GM06990 (cell line): ENCODE results near the gene MICAL3.

Experiments used
- DNase-seq: peaks from one replicate; pipeline ENCODE4 v3.0.0-alpha.2; 2011; ENCODE audit not compliant: insufficient read length; ENCODE audit errors: extremely low read depth
- H3K27me3 ChIP-seq: replicated peaks from 2 replicates; pipeline ENCODE4 v1.6.0; 2011; ENCODE audit warnings: low read length; ENCODE audit not compliant: control insufficient read depth, insufficient read depth
- H3K36me3 ChIP-seq: 2 replicates; pipeline ENCODE4 v1.5.1; 2011; ENCODE audit warnings: low read length; ENCODE audit not compliant: control insufficient read depth, insufficient read depth
- H3K4me3 ChIP-seq: replicated peaks from 2 replicates; pipeline ENCODE4 v1.5.1; 2011; ENCODE audit warnings: low read depth, mild to moderate bottlenecking, control low read depth, low read length
- TF ChIP-seq, protein P1 (sequence below): IDR thresholded peaks from 2 replicates; pipeline ENCODE4 v1.5.1; 2011; ENCODE audit warnings: low read length, control low read depth, mild to moderate bottlenecking, inconsistent platforms; ENCODE audit not compliant: insufficient read depth, poor library complexity, severe bottlenecking

The MICAL3 gene

DNA sequence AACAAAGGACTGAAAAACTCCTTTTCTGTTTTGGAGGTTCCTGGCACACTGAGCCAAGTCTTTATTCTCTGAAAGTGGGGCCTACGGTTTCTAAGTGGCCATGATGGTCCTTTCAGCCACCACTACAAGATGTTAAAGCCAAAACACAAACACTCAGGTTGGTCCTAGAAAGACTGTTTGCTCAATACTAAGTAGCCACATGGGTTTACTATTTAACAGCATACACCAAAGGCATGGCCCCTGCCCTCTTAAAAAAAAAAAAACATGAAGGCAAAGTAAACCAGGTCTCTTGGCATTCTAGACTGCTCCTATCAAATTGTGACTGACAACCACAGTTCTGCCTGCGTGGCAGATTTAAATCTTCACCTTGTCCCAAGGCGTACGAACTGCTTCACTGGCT lies 126.5 kb downstream of the MICAL3 start:
- Histone ChIP-seq H3K27me3 (no peaks in the 10 kb centered on the region), H3K4me3 (no peak overlapping the region), H3K36me3 (no peaks in the 10 kb centered on the region; the same call in none of the 2 replicates)
- DNase-seq = no peak
- TF ChIP-seq, protein P1, sequence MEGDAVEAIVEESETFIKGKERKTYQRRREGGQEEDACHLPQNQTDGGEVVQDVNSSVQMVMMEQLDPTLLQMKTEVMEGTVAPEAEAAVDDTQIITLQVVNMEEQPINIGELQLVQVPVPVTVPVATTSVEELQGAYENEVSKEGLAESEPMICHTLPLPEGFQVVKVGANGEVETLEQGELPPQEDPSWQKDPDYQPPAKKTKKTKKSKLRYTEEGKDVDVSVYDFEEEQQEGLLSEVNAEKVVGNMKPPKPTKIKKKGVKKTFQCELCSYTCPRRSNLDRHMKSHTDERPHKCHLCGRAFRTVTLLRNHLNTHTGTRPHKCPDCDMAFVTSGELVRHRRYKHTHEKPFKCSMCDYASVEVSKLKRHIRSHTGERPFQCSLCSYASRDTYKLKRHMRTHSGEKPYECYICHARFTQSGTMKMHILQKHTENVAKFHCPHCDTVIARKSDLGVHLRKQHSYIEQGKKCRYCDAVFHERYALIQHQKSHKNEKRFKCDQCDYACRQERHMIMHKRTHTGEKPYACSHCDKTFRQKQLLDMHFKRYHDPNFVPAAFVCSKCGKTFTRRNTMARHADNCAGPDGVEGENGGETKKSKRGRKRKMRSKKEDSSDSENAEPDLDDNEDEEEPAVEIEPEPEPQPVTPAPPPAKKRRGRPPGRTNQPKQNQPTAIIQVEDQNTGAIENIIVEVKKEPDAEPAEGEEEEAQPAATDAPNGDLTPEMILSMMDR = no peak

DNA sequence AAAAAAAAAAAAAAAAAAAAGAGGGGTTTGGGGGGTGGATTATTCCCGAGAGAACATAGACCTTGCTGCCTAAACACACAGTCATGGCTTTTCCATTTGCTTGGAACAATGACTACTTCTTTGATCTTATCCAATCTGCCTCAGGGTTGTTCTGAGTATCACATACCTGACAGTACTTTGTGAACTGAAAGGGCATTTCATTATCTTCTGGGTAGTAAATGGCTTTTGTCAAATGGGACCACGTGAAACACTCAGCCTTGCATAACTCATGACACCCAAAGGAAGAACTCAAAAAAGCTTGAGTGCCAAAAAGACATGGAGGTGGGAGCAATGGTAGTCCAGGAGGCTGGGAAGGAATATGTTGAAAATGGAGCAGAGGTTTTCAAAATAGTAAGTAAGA lies 126.9 kb downstream of the MICAL3 start:
- no peaks in the 10 kb centered on the region; the same call in none of the 2 replicates for H3K36me3 ChIP-seq
- TF ChIP-seq, protein P1 = no peak

DNA sequence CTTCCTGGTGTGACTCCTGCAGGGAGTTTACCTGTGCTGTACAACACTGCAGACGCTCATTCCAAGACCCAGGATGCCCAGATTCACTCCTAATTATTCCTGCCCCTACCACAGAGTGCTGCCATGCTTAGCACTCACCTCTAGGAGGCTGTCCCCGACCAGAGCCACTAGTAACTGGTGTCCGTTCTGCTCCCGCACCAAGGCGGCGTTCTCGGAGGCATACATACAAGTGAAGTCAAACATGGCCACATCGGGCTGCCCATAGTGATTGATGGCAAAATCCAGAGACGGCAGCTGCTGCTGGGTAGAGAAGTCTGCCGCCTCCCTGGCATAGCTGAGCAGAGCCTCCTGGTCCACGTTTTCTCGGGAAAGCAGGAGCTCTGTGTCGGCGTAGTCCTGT lies 127.8 kb downstream of the MICAL3 start:
- TF ChIP-seq, protein P1 = peak; percentile 22
- DNase-seq = no peak
- H3K27me3 ChIP-seq = no peaks in the 10 kb centered on the region
- no peaks in the 10 kb centered on the region; the same call in none of the 2 replicates for H3K36me3 ChIP-seq
- H3K4me3 ChIP-seq = no peak overlapping the region

More for the DNA sequence above, 126.9 kb downstream of the MICAL3 start:
- Histone ChIP-seq H3K4me3 (no peak overlapping the region), H3K27me3 (no peaks in the 10 kb centered on the region)
- no peak for DNase-seq

DNA sequence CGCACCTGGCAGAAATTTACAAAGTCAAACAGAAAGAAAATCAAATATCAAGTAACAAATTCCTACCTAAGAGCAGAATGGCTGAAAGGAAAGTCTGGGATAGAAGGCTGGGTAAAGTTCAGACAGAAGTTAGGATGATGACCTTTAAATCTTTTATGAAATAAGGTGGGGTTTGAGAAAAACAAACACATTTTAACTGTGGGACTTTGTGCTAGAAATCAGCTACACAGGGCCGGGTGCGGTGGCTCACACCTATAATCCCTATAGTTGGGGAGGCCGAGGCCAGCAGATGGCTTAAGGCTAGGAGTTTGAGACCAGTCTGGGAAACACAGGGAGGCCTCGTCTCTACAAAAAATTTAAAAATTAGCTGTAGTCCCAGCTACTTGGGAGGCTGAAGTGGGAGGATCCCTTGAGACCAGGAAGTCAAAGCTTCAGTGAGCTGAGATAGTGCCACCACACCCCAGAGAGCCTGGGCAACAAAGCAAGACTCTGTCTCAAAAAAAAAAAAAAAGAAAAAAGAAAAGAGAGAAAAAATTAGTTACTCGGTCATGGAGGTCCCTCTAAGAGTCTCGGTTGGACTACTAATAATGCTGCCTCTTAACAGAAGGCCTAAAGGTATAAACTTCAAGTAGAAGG lies 130.3 kb downstream of the MICAL3 start:
- Histone ChIP-seq H3K36me3 (no peaks in the 10 kb centered on the region; the same call in none of the 2 replicates), H3K27me3 (no peaks in the 10 kb centered on the region), H3K4me3 (no peak overlapping the region)
- DNase-seq = no peak
- TF ChIP-seq, protein P1 = no peak

DNA sequence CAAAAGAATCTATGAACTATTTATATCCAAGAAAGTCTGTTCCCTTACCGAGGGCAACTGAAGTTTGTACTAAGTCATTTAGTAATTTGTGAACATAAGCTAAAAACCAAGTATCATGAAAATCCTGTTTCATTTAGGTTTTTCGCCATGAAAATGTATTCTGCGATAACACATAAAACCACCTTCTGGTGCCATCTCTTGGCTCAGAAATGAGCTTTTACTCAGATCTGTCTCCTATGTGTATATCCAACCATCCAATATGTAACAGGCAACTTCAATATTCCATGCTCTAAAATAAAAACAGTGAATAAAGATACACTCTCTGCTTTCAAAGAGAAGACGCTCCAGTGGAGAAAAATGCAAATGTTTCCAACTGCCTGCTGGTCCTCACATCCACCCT lies 132.0 kb downstream of the MICAL3 start:
- no peaks in the 10 kb centered on the region; the same call in none of the 2 replicates for H3K36me3 ChIP-seq
- no peak overlapping the region for H3K4me3 ChIP-seq
- H3K27me3 ChIP-seq = no peaks in the 10 kb centered on the region
- DNase-seq = no peak
- TF ChIP-seq, protein P1 = no peak
